IMR-90 (cell line): ENCODE measurements around the gene RANBP2. TPM values are rescaled to one million over a fixed set of nuclear protein-coding genes. Genes with fewer than 3 reads are reported as not detected.

Experiments used
- ATAC-seq: fragments of 200-7000 bp; cut with Tn5 transposase; 2 replicates; pipeline ENCODE4 v1.9.1; 2020; ENCODE audit warnings: low read depth, mild to moderate bottlenecking, moderate library complexity
- BruUV-seq: library from RNA; stranded (reverse); fragments of 400-500 nt; replicated peaks from 2 replicates; lab custom pipeline; 2021; lab: Mats Ljungman, UMichigan
- CTCF ChIA-PET: fragments of 300-600 bp; formaldehyde crosslinking; extraction: SDS; loops from one replicate; lab custom pipeline; 2021; ENCODE audit warnings: antibody characterized with exemption; lab: Yijun Ruan, JAX
- POLR2A ChIA-PET: fragments of 300-600 bp; sonication (Branson Sonifier 250); formaldehyde crosslinking; loops from one replicate; lab custom pipeline; 2022; ENCODE audit warnings: antibody characterized with exemption; ENCODE audit not compliant: unreplicated experiment; lab: Charles Lee
- DNase-seq: peaks from one replicate; pipeline ENCODE4 v3.0.0; 2013
- H2AFZ ChIP-seq: replicated peaks from 2 replicates; pipeline ENCODE3; 2013; ENCODE audit warnings: low read length, mild to moderate bottlenecking; ENCODE audit not compliant: poor library complexity
- H2AK5ac ChIP-seq: 2 replicates; pipeline ENCODE4 v1.6.1; 2013; ENCODE audit warnings: low read depth, low read length, inconsistent platforms
- H2AK9ac ChIP-seq: replicated peaks from 2 replicates; pipeline ENCODE3; 2013; ENCODE audit warnings: mild to moderate bottlenecking, low read depth, low read length, moderate library complexity; ENCODE audit not compliant: poor library complexity
- H2BK120ac ChIP-seq: 2 replicates; pipeline ENCODE4 v1.6.1; 2013; ENCODE audit warnings: low read depth, low read length, inconsistent platforms
- H2BK15ac ChIP-seq: 3 replicates; pipeline ENCODE4 v1.6.1; 2013; ENCODE audit warnings: low read depth, low read length, inconsistent platforms
- H2BK20ac ChIP-seq: 2 replicates; pipeline ENCODE4 v1.6.1; 2013; ENCODE audit warnings: low read depth, mild to moderate bottlenecking, inconsistent platforms, low read length, moderate library complexity
- H2BK5ac ChIP-seq: 2 replicates; pipeline ENCODE4 v1.6.1; 2013; ENCODE audit warnings: mild to moderate bottlenecking, low read depth, low read length, inconsistent platforms; ENCODE audit not compliant: poor library complexity, severe bottlenecking
- H3K14ac ChIP-seq: replicated peaks from 2 replicates; pipeline ENCODE4 v1.6.1; 2013; ENCODE audit warnings: low read depth, low read length, inconsistent platforms
- H3K18ac ChIP-seq: 2 replicates; pipeline ENCODE4 v1.6.1; 2013; ENCODE audit warnings: low read depth, low read length, control low read depth
- H3K23ac ChIP-seq: 2 replicates; pipeline ENCODE4 v1.6.1; 2013; ENCODE audit warnings: low read depth, low read length, inconsistent platforms
- H3K27ac ChIP-seq: 2 replicates; pipeline ENCODE4 v1.5.1; 2013; ENCODE audit warnings: mild to moderate bottlenecking, control low read depth, low read length; ENCODE audit not compliant: insufficient read depth
- H3K27me3 ChIP-seq: 2 replicates; pipeline ENCODE4 v1.6.1; 2013; ENCODE audit warnings: low read length; ENCODE audit not compliant: control insufficient read depth, insufficient read depth
- H3K36me3 ChIP-seq: 2 replicates; pipeline ENCODE4 v1.6.1; 2013; ENCODE audit warnings: low read length, mixed read lengths; ENCODE audit not compliant: control insufficient read depth, insufficient read depth
- H3K4ac ChIP-seq: 2 replicates; pipeline ENCODE4 v1.6.1; 2013; ENCODE audit warnings: low read depth, low read length, inconsistent platforms
- H3K4me1 ChIP-seq: 2 replicates; pipeline ENCODE4 v1.6.1; 2013; ENCODE audit warnings: low read length, mixed read lengths; ENCODE audit not compliant: control insufficient read depth, insufficient read depth
- H3K4me2 ChIP-seq: 2 replicates; pipeline ENCODE4 v1.6.1; 2013; ENCODE audit warnings: low read depth, mild to moderate bottlenecking, control low read depth, low read length, moderate library complexity
- H3K4me3 ChIP-seq: 2 replicates; pipeline ENCODE4 v1.5.1; 2013; ENCODE audit warnings: low read depth, mild to moderate bottlenecking, control low read depth, low read length, moderate library complexity; ENCODE audit not compliant: insufficient read depth
- H3K56ac ChIP-seq: 2 replicates; pipeline ENCODE4 v1.6.1; 2013; ENCODE audit warnings: low read length, inconsistent platforms; ENCODE audit not compliant: insufficient read depth; ENCODE audit errors: extremely low read depth
- H3K79me1 ChIP-seq, 2 experiments: 2 replicates each; pipeline ENCODE4 v1.6.1; 2013; ENCODE audit warnings: low read length in 2 of 2, inconsistent platforms in 1 of 2, low read depth in 1 of 2
- H3K9ac ChIP-seq: 2 replicates; pipeline ENCODE4 v1.6.1; 2013; ENCODE audit warnings: low read depth, low read length, control low read depth
- H3K9me1 ChIP-seq: 2 replicates; pipeline ENCODE4 v1.6.1; 2013; ENCODE audit warnings: low read length, inconsistent platforms; ENCODE audit not compliant: insufficient read depth
- H3K9me3 ChIP-seq: 2 replicates; pipeline ENCODE4 v1.6.1; 2013; ENCODE audit warnings: low read length; ENCODE audit not compliant: control insufficient read depth, insufficient read depth
- H4K20me1 ChIP-seq: 2 replicates; pipeline ENCODE4 v1.6.1; 2013; ENCODE audit warnings: low read length, inconsistent platforms; ENCODE audit not compliant: insufficient read depth
- H4K5ac ChIP-seq: 2 replicates; pipeline ENCODE4 v1.6.1; 2013; ENCODE audit warnings: mild to moderate bottlenecking, low read depth, low read length, control low read depth
- H4K8ac ChIP-seq, 2 experiments: 2 replicates each; pipeline ENCODE4 v1.6.1; 2013; ENCODE audit warnings: low read depth in 2 of 2, low read length in 2 of 2, control low read depth in 1 of 2, inconsistent platforms in 1 of 2
- H4K91ac ChIP-seq: 2 replicates; pipeline ENCODE4 v1.6.1; 2013; ENCODE audit warnings: low read depth, low read length, inconsistent platforms; ENCODE audit not compliant: insufficient read depth
- FOS ChIP-seq: fragments of 150-350 bp; IDR thresholded peaks from 2 replicates; pipeline ENCODE4 v1.6.1; 2016; ENCODE audit warnings: low read depth, low read length
- NFE2L2 ChIP-seq: fragments of 150-350 bp; IDR thresholded peaks from 2 replicates; pipeline ENCODE4 v1.6.1; 2016; ENCODE audit warnings: low read depth, mild to moderate bottlenecking, low read length
- POLR2A ChIP-seq: IDR thresholded peaks from 2 replicates; pipeline ENCODE4 v1.6.1; 2012; ENCODE audit warnings: mild to moderate bottlenecking, low read depth, low read length
- RCOR1 ChIP-seq: IDR thresholded peaks from 2 replicates; pipeline ENCODE4 v1.6.1; 2012; ENCODE audit warnings: mild to moderate bottlenecking, low read length, improper control_type of control experiment; ENCODE audit not compliant: insufficient replicate concordance
- RFX5 ChIP-seq: IDR thresholded peaks from 2 replicates; pipeline ENCODE4 v1.8.0; 2012; ENCODE audit warnings: low read depth, mild to moderate bottlenecking, low read length, moderate library complexity
- WGBS, 2 experiments: methylation state at CpG; one replicate each; pipeline versions ENCODE4 v1.1.5 to v1.1.7; 2013; ENCODE audit warnings: missing lambda C conversion rate in 2 of 2; ENCODE audit not compliant: insufficient read length in 1 of 2; ENCODE audit errors: extremely low coverage in 2 of 2; 5-methylcytosine and 5-hydroxymethylcytosine counted together
- dilution Hi-C: fragments of 300-500 bp; cut with HindIII; formaldehyde crosslinking; loops from one replicate; pipeline ENCODE4 v1.14.3; 2018; ENCODE audit warnings: low sequenced_read_pairs; ENCODE audit not compliant: unreplicated experiment
- in situ Hi-C: fragments of 300-500 bp; cut with MboI; formaldehyde crosslinking; loops from 3 replicates; pipeline ENCODE4 v1.14.3; 2019; ENCODE audit warnings: low sequenced_read_pairs, inconsistent platforms, mixed read lengths
- intact Hi-C: fragments of 100-400 bp; cut with micrococcal nuclease; formaldehyde crosslinking; loops from 2 replicates; pipeline ENCODE4 v1.10.0; 2022
- polyA plus RNA-seq, 3 experiments: library from polyadenylated mRNA; depleted of rRNA; stranded (reverse); fragments of >200 nt; gene quantifications; 2 replicates each; pipeline ENCODE4 v1.2.3, GENCODE V29; 2012; ENCODE audit warnings: low replicate concordance in 1 of 3
- total RNA-seq: library from RNA; depleted of rRNA; stranded (reverse); fragments of >200 nt; gene quantifications from 2 replicates; pipeline ENCODE4 v1.2.3, GENCODE V29; 2012
- TF ChIP-seq, protein P1 (sequence below): fragments of 150-350 bp; IDR thresholded peaks from 2 replicates; pipeline ENCODE4 v1.6.1; 2017; ENCODE audit warnings: mild to moderate bottlenecking, antibody characterized with exemption, low read length, low read depth

The RANBP2 gene
- total and polyA plus RNA-seq, 2 of the 4 experiments (the other 2 are of a cell fraction): 9.8 to 64.9 TPM

DNA sequence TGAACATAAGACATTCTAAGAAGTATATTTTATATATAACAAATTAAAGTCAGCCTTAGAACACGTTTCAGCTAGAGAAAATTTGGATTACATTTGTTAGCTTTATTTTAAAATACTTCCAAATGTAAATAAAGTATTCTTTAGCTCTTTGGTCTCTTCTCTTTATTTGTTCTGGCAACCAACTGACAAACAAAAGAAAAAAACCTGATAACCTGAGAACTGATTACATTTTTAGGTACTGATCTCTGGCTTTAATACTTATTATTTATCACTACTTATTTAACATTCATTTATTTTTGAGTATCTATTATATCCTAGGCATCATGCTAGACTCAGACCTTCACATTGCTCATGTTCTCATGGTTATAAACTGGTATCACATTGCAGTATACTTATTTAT is 85.8 kb downstream of the RANBP2 start:
- H3K4me2 ChIP-seq: no peak overlapping the region
- CTCF ChIA-PET: no interaction called here
- no CpG with 5 or more reads among the region's 1 CpG for WGBS, 2 experiments
- POLR2A ChIA-PET: no interaction called here
- H3K9me1 ChIP-seq: no peaks in the 10 kb centered on the region
- no peak overlapping the region for H2BK15ac ChIP-seq
- no peaks in the 10 kb centered on the region for H4K20me1 ChIP-seq
- H3K27ac ChIP-seq: no peak overlapping the region
- H3K4me3 ChIP-seq: no peak overlapping the region
- no peak overlapping the region for H3K56ac ChIP-seq
- no peak overlapping the region for H3K23ac ChIP-seq
- in situ Hi-C loops: no loop called here
- BruUV-seq: no TSS peak
- no peaks in the 10 kb centered on the region for H3K27me3 ChIP-seq
- no peak overlapping the region for H2AK5ac ChIP-seq
- H3K14ac ChIP-seq: no peak overlapping the region
- no peak overlapping the region for H2BK20ac ChIP-seq
- no peak overlapping the region for H3K4ac ChIP-seq
- TF ChIP-seq, protein P1, sequence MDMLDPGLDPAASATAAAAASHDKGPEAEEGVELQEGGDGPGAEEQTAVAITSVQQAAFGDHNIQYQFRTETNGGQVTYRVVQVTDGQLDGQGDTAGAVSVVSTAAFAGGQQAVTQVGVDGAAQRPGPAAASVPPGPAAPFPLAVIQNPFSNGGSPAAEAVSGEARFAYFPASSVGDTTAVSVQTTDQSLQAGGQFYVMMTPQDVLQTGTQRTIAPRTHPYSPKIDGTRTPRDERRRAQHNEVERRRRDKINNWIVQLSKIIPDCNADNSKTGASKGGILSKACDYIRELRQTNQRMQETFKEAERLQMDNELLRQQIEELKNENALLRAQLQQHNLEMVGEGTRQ: no peak
- TF ChIP-seq RCOR1 (no peak), NFE2L2 (no peak), FOS (no peak), RFX5 (no peak), POLR2A (no peak)
- no peak overlapping the region for H2BK120ac ChIP-seq
- H3K9me3 ChIP-seq: peaks cover 3% of the 10 kb centered on the region; the same call in 1 of the 2 replicates
- H4K8ac ChIP-seq: no peak overlapping the region
- no peak overlapping the region for H2AFZ ChIP-seq
- DNase-seq: no peak
- dilution Hi-C loops: no loop called here
- no peak overlapping the region for H2AK9ac ChIP-seq
- H3K4me1 ChIP-seq: no peaks in the 10 kb centered on the region
- H3K79me1 ChIP-seq: peaks cover 0 to 5% of the 10 kb centered on the region in 2 experiments; a peak in 1 of 4 replicates
- H4K91ac ChIP-seq: no peak overlapping the region
- H3K9ac ChIP-seq: no peak overlapping the region
- peaks cover 4% of the 10 kb centered on the region; the same call in 1 of the 2 replicates for H3K36me3 ChIP-seq
- intact Hi-C loops: no loop called here
- H2BK5ac ChIP-seq: no peak overlapping the region
- ATAC-seq: no peak
- no peak overlapping the region for H4K5ac ChIP-seq
- H3K18ac ChIP-seq: no peak overlapping the region
